ENCODE data around the gene CLIP4.

CLIP4 gene

DNA sequence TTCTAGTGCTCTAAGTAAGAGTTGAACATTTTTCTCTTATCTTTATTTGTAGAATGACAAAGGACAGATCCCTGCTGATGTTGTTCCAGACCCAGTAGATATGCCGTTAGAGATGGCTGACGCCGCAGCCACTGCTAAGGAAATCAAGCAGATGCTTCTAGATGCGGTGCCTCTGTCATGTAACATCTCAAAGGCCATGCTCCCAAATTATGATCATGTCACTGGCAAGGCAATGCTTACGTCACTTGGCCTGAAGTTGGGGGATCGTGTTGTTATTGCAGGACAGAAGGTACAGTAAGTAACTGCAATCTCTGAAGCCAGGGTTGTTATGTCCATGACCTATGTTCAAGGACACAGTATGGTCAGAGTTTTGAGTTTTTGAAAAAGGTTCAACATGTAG lies 28.4 kb downstream of the CLIP4 start:
- no peak for DNase-seq

DNA sequence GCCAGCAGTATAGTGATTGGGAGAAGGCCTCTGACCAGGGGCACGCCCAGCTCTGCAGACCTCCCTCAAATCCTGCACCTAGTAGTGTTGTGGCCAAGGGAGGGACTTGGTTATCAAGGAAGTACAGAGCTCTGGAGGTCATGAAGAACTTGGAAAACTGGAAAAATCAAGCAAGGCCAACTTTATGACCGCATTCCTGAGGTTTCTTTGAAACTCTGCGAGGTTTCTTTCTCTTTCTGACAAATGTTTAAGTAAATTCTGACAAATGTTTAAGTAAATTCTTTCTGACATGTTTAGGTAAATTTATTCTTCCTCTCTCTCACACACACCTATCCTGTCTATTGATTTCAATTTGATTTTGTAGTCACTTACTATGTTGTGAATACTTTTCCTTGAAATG lies 31.0 kb downstream of the CLIP4 start:
- no peak for DNase-seq

DNA sequence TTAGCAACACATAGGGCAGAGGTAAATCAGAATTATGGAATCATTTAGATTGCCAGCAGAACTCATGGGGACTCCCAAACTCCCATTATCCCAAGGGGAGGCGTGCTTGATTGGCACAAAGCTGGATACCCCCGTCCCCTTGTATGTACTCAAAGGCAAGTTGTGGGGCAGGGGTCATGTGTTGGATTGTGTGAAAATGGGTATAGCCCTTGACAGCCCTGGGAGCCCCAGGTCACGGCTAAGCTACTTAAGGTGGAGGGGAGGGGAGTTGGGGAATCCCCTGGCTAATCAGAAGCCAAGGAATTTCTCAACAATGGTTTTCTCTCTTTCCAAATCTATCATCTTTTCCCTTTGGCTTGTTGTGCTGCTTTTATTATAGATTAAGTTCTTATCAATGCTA lies 32.7 kb downstream of the CLIP4 start:
- no peak for DNase-seq

DNA sequence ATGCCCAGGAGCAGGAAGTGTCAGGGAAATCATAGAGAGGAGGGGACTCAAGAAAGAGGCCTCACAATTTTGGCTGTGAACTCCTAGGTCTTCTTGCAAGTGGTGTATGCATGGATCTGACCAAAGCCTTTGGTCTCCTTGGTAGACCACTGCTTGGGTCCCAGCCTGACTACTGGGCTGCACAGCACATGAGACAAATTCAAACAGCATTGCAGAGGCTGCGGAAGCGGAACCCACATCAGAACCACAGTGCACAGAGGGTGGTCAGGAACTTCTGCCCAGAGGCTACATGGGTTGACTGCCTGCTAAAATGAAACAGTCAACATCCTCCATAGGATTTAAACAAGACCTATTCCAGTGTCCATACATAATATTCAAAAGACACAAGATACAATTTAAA lies 39.4 kb downstream of the CLIP4 start:
- no peak for DNase-seq

DNA sequence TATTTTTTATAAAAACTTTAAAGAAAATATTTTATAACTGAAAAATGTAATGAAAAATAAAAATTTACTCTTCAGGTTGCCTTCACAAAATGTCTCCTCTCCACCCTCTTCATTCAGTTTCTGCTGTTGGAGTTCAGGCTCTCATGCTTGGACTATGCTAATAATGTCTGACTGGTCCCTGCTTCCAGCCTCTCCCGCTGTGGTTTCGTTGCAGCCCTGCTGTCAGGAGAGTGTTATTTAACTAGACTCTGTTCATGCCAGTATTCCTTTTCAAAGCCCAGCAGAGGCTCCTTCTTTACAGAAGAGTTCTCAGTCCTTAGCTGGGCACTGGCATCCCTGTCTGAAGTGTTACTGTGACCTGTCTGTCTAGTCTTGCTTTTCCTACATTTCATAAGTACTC lies 40.4 kb downstream of the CLIP4 start:
- no peak for DNase-seq

DNA sequence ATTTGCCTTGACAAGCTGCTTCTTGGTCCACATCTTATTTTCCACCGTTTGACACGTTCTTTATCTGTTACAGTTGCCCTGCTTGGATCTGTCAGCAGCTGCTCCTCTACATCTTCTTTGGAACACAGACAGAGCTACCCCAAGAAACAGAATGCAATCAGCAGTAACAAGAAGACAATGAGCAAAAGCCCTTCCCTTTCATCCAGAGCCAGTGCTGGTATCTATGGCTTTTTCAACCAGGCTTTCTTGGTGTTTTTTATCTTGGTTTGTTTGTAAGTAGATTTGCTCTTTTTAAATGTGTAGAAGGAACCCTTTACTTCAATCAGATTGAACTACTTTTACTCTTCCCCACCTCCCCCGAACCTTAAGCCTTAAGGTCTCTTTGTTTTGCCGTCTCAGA lies 41.9 kb downstream of the CLIP4 start:
- DNase-seq, result no peak

DNA sequence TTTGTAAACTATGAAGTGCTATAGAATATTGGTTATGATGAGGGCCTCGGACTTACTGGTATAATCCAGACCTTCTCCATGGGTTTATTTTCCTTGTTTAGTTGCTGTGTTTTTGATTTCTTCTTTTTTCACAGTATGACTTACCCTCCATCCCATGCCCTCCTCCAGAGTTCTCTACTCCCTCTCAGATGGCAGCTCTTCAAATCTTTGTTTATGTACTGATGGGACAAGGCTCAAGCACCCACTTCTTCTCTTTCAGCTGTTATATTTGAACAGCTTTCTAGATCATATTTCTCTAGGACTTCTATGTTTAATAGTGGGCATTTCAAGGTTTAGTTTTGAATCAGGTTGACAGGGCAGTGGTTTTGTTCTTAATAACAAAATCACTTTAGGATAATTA lies 43.9 kb downstream of the CLIP4 start:
- no peak for DNase-seq

DNA sequence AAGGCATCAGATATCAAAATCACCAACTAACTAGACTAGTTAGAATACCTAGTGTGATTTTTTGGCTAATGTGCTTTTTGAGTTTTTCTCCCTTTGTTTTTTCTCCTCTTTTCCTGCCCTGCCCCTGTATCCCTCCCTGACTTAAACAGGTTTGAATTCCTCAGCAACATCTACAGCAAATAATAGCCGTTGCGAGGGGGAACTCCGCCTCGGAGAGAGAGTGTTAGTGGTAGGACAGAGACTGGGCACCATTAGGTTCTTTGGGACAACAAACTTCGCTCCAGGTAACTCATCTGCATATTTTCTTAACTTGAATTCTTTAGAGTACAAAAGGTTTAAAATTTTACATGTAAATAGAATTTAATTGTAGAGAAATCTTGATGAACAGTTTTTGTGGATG lies 45.0 kb downstream of the CLIP4 start:
- no peak for DNase-seq

DNA sequence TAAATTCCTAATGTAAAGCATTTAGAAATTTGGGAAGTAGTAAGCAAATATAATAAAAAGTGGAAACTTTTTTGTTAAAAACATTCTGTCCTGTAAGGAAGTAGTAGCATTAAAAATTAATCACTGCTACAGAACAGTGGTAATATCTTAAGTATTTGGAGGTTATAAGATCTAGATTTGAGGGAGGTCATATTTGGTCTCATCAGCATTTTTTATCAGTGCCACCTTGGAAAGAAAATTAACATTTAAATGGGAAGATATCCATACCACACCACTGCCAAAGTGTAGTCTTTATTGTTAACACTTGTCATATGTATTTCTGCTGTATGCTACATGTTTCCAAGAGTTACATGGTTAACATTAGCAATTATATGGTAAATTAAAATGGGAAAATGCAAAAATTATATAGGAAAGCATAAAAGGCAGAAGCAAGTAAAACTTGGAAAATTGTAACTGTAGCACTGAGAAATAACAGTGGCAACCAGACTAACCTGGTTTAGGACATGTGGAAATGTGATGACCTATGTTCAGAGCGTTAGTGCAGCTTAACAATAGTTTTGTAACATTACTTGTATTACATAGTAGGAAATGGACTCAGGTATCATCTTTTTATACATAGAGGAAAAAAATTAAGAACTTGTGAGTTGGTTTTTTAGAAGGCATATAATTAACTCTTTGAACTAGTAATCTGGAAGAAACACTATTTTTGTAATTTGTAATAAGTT lies 47.2 kb downstream of the CLIP4 start:
- DNase-seq, result no peak

DNA sequence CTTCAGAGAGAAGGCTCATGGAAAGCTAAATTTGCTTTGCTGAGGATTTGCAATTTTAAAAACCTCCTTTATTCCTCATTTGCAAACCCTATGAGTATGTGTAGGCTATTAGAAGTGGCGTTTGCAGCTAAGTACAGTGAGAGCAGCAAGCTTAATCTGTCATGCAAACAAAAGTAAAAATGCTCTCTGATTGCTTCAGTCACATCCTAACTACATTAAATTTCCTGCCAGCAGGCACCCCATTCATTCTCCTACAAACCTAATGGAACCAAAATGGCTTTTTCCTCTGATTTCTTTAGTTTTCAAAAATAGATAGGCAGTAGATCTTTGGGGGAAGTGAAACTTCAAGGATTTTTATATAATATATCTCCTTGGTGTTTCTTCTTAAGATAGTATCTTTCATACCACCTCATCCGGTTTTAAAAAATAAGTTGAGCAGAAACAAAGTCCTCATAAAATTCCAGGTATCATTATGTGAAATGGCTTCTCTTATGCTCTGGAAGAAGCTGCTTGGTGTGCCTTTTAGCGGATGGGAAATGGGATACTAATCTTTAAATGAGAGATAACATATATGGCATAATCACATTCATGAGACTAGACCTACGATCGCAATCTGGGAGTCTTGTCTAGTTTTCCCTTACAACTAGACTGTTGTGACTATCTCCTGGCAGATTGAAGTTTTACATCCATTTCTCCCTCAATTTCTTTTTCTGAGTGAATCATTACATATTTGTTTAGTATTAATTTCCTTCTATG lies 49.1 kb downstream of the CLIP4 start:
- DNase-seq, result no peak

DNA sequence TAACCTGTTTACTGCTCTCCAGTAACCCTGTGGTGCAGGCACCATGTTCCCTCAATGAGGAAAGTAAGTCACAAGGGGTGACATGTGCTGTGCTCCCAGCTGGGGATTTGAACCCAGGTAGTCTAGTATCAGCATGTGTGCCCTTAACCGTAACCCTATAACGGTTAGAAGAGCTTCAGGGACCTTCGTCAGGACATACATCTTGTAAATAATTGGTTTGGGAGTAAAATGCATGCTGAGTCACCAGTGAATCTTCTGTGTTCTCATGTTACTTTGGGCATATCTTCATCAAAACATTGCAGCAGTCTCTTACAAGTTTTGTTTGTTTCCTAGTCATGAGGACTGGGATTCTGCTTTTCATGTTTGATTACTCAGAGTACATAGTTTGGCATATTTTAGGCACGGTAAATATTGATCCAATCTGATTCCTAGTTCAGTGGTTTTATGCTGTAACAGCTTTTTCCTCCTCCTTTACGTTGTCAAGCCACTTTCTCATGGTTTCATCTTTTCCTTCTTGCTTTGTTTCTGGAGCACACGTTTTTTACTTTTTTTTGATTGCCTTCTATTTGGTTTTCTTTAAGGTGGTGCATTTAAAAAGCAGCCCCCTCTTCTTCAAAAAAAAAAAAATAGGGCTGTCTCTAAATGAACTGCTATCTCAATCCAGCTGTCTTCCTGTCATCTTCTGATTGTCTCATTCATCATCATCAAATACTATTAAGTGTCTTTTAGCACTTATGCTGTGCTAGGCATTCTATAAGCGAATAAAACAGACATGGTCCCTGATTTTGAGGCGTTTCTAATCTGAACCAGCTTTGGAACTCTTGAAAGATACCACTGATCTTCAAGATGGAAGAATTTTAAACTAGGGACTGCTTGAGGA lies 50.4 kb downstream of the CLIP4 start:
- DNase-seq, result no peak

DNA sequence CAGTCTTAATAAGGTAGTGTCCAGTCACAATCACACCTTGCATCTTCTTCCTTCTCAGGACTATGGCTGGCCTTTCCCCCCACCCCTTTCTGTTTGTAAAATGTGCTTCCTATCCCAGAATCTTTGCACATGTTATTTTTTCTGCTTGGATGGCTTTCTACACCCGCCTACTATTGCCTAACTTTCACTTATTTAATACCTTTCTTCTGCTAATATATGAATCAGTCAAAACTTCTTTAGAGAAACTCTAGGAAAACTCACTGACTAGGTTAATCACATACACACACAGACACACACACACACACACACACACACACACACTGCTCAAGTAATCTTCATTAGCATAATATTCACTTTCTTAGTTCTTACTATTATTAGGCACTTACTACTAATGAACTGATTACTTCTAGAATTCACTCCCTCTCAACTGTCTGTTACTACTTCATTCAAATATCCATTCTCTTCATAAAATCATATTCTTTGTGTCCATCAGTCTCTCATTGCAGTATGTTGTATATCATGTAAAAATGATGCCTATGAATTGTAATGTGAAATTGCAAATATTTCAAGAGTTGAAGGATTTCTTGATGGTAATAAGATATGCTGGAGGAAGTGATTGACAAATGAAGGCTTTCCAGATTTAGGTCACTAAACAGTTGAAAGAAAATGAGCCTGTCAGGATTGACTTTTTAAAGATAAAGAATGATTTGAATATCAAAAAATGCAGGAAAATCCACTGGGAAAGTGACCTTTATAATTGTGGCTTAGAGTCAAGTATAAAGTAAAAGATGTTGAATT lies 51.2 kb downstream of the CLIP4 start:
- DNase-seq, result no peak

DNA sequence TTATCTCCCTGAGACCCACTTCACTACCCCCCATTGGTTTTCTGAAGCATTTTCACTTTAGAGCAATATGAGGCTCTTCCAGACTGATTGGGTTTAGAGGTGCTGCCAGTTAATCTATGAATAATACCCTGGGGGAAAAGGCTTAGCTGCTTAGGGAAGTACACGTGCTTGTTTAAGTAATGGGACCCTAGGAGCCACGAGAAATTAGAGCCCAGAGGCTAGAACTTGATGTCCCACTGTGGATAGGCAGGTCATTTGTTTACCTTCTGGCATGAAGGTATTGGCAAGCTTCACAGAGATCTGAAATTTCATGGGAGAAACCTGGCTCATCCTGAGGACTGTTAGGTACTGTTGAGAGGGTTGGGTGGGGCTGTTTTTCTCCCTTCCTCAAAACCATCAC lies 59.7 kb downstream of the CLIP4 start:
- no peak for DNase-seq

DNA sequence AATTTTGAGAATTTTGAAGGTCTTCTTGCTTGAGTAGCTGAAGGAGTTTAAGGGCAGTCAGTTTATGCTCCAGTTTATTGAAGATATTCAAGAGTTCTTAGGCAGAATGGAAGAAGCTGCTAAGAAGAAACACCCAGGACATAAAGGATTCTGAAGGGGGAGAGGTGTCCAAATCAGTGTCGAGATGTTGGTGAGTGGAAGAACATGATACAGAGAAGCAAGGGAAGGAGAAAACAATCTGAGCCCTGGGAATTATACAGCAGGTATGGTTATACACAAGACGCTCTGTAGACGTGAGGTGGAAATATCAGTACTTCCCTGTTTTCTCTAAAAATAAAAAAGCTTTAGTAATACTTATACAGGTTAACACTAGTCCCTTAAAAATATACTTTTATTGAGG lies 60.1 kb downstream of the CLIP4 start:
- DNase-seq, result no peak

DNA sequence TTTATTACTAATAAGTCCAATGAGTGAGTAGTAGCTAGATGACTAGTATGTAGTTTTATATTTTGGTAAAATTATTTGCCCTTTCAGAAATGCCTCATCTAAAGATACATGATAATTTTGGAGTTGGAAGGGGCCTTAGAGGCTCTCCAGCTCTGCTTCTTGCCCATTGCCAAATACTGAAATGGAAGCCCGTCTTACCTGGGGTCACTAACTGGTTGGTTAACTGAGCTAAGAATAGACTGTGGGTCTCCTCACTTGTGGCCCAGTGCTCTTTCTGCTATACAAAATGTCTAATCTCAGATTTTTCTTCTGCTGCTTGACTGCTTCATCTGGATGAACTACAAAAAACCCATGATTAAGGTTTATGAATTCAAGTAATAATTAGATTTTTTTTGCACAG lies 67.1 kb downstream of the CLIP4 start:
- no peak for DNase-seq

DNA sequence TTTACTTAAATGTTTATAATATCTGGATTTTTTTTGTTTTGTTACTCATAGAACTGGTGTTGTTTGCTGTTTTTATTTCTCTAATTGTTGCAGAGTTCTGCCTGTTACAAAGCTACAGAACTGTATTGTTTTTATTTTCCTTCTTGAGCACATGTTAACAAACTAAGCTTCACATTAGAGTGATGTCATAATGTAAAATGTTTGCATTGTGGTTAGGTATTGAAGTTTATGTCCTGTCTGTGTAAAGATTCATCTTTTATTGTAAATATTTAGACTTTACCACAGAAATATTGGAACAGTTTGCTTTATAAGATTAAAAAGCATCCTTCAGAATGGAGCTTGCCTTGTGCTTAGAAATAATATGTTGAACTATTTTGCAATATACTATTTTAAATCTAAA lies 67.7 kb downstream of the CLIP4 start:
- DNase-seq, result no peak

DNA sequence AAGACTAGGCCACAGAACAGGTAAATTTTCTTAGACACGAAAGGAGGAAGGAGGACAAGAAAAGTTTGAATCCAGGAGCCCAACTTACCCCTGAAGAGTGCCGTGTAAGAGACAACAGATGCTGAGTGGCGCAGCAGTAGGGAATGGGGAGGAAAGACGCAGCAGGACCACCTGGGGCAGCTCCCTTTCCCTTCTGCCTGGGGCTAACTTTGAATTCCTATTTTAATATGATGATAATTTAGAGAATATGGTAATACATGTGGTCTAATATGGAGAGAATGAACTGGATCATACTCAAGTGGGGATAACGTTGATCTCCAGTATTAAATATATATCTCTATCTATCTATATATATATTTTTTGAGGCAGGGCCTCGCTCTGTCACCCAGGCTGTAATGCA lies 69.3 kb downstream of the CLIP4 start:
- DNase-seq, result no peak

DNA sequence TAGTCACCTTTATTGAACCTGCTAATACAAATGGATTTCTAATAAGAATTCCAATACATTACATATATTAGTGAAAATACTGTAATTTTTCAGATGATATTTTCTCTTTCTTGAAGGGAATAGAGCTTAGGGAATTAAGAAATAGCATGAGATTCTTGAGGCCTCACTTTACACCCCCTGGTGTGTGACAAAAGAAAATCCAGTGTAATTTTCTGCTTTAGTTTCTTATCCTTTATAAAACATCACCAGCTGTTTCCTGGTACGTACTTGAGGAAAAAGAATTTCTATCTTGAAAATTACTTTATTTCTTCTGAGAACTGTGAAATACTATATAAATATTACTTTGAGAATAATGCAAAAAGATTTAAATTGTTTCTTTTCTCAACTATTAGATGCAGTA lies 71.6 kb downstream of the CLIP4 start:
- no peak for DNase-seq

DNA sequence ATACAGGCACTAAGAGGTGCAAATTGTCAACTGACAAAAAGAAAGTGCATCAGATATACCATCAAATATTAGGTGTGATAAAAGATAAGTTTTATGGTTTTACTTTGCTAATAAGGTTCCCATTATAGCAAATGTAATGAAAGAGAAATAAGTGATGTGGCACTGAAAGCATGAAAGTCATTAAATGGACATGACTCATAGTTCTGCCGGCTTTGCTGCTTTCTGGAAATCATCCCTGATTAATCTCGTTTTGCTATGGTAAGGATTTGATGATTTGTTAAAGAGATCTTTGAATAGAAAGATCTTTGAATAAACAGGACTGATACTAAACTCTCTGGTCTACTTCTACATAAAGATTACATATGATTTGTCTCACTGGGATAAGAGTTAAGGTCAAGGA lies 72.7 kb downstream of the CLIP4 start:
- DNase-seq, result no peak

DNA sequence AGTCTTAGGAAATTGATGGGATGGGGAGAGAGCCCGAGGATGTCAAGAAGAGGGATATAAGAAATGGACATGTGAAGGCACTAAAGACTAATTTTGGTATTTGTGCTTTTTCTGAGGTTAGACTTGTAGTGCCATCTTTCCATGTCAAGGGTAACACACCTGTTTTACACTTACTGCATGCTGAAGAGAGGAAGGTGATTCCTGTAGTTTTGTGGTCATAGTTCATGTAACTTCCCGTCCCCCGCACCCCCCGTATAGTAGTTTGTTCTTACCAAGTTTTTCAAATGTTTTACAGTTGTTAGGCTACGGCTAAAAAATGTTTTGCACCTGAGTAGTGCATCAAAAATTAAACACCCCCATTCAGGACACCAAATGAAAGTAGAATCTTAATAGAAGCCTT lies 73.8 kb downstream of the CLIP4 start:
- no peak for DNase-seq

DNA sequence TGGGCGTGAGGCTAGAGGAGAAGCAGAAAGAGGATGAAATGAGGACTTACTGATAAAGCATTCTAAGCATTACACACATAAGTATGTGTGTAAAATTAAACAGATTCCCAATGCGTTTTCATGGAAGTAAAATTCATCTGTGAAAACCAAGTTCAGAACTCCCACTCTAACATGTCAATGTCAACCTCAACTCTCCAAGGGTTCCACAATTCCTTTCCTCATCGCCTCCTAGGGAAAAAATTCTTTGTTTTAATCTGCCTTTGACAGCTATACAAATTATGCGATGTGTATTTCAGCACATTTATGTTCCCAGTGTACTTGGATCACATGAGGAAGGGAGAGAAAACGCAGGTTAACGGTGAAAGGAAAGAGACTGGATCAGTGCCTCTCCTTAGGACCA lies 76.6 kb downstream of the CLIP4 start:
- no peak for DNase-seq

DNA sequence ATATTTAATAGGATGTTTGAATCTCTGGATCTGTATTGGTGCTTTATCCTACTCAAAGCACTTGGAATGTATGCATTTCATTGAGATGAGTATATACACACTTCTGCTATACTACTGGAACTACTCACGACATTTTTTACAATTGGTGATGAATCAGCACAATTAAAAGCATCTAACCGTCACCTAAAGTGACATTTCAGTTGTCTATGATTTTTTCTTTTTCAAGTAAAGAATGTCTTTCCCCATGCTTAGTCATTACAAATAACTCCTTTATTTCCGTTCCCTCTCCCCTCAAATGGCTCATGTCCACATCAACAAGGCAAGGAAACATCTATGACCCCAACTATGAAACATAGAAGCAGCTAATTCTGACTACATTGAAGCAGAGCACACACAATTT lies 77.3 kb downstream of the CLIP4 start:
- no peak for DNase-seq

DNA sequence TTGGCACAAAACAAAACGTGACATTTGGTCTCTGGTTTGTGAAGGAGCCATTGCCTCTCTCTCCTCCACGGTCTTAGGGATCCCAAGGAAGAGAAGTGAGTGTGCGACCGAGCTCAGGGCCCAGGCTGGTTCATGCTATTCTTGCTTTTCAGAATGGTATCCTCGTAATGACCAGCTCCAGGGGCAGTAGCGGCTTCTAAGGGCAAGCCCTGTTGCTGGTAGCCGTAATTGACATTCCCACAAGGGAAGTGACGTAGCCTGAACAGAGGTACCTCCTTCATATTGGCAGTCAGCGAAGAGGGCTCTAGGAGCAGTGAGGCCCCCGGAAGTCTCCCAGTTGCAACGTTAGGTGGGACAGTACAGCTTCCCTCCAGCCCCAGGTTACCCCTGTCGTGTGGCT lies 77.9 kb downstream of the CLIP4 start:
- DNase-seq, result no peak

Measured in activated naive CD4-positive, alpha-beta T cell treated with anti-CD3 and anti-CD28 coated beads, Interleukin-2, amount 50 U/mL, for 16 hours (primary cell).